ENCODE data around the gene CEP85L.

DNA sequence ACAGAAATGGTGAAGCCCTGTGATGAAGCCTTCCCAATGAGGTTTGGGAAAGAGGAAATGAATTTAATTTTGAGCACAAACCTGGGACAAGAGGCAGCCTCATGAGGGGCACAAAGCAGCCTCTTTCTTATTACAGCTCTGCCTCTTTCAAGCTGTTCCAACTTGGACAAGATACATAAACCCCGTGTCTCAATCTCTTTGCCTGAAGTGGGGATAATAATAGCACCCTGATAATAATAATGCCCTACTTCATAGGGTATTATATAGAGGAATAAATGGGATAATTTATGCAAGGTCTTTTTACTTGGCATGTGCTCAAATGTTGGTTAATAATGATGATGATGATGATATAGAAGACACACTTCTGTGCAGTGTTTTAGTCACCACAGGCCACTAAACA is 194.4 kb downstream of the CEP85L start:
- TF ChIP-seq, protein P1, sequence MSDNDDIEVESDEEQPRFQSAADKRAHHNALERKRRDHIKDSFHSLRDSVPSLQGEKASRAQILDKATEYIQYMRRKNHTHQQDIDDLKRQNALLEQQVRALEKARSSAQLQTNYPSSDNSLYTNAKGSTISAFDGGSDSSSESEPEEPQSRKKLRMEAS (IDR thresholded peaks at IDR 0.05; ENCODE audit: low read depth, low read length) = no peak
- TF ChIP-seq, protein P2, sequence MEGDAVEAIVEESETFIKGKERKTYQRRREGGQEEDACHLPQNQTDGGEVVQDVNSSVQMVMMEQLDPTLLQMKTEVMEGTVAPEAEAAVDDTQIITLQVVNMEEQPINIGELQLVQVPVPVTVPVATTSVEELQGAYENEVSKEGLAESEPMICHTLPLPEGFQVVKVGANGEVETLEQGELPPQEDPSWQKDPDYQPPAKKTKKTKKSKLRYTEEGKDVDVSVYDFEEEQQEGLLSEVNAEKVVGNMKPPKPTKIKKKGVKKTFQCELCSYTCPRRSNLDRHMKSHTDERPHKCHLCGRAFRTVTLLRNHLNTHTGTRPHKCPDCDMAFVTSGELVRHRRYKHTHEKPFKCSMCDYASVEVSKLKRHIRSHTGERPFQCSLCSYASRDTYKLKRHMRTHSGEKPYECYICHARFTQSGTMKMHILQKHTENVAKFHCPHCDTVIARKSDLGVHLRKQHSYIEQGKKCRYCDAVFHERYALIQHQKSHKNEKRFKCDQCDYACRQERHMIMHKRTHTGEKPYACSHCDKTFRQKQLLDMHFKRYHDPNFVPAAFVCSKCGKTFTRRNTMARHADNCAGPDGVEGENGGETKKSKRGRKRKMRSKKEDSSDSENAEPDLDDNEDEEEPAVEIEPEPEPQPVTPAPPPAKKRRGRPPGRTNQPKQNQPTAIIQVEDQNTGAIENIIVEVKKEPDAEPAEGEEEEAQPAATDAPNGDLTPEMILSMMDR (IDR thresholded peaks at IDR 0.05; ENCODE audit: low read depth, low read length) = no peak
- no peak for TF ChIP-seq POLR2A (IDR thresholded peaks at IDR 0.05; ENCODE audit: extremely low read depth, insufficient read length)
